GM19193 (cell line): ENCODE measurements around the gene KAZN.

Experiments used
- POLR2A ChIP-seq: IDR thresholded peaks from 4 replicates; pipeline ENCODE4 v1.6.1; 2011; ENCODE audit not compliant: insufficient read depth, insufficient read length; ENCODE audit errors: extremely low read depth

KAZN gene

GRCh38 chr1:14737561-14738094 is 139.1 kb downstream of the KAZN start:
- TF ChIP-seq POLR2A = no peak

- no peak for TF ChIP-seq POLR2A
Measured at GRCh38 chr1:14738235-14738634, 139.8 kb downstream of the KAZN start.

GRCh38 chr1:14738647-14739046 is 140.2 kb downstream of the KAZN start:
- TF ChIP-seq POLR2A = no peak

DNA sequence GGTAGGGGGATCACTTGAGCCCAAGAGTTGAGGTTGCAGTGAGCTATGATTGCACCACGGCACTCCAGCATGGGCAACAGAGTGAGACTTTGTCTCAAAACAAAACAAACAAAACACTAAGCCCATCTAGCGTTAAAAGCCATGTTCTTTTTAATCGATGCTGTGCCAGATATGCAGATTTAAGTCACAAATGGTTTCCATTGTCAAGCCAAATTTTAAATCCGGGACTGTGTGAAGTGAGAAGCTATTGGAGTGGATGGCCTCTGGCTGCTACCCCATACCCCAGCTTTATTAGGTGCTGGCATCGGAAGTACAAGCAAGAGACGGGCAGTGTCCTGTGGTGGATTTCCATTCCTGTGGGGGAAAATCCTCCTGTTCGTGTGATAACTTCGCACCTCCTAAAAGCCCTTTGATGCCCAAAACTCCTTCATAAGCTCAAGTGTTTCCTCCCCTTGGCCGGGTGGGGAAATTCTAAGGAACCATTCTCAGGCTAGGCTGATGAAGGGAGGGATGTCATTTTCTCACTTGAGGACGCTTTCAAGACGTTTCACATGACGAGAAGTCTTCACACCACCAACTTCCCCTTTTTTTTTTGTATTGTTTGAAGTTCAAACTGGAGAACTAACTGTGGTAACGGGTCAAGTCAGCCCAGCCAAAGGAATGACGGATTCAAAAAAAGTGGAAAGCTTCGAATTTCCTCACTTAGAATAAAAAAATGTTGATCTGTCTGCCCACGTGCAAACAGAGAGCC is 140.8 kb downstream of the KAZN start:
- TF ChIP-seq POLR2A = no peak

DNA sequence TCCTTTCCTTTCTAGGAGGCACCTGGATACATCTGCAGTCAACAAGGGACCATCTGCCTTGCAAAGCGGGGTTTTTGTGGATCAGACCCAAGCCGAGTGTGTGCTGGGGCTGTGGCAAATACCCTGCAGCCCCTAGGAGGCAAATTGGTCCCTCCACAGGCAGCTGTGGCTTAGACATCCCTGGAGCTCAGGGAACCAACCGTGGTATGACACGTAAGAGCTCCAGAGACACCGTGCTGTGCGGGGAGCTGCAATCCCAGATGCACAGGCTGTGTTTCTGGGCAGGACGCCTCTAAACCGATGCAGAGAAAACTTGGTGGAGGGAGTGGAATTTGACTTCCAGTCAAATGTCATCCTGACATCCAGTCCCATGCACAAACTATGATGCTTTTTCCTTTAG is 141.5 kb downstream of the KAZN start:
- TF ChIP-seq POLR2A = no peak

DNA sequence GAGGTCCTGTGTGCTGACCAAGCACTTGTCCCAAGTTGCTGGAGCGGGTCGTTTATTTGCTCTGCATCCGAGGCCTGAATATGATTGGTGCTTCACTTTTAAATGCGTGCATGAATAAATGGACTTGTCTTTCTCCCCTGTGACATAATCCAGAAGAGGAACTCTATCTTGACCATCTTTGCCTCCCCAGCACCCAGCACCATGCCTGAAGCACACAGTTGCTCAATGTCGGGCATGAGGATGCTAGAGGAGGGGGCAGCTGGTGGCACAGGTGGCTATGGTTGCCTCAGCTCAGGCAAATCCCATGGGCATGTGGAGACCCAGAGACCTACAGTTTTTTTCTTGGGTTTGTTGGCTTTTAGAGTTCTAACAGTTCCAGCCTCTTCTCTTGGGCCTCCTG is 142.6 kb downstream of the KAZN start:
- TF ChIP-seq POLR2A = no peak

DNA sequence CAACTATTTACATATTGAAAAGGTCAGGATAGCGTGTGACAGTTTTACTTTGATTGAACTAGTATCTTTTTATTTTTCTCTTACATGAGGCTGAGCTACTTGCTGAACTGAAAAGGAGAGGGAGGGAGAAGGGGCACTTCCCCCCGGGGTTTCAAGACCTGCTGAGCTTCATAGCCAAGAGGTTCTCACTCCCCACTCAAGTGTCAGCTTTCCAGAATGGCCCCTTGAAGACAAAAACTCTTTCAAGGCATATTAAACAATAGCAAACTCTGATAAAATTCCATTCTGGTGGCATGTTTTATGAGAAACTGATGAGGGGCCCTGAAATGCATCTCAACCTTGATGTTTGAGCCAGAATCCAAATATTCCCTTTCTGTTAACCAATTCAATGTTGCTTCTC is 143.0 kb downstream of the KAZN start:
- TF ChIP-seq POLR2A = no peak

DNA sequence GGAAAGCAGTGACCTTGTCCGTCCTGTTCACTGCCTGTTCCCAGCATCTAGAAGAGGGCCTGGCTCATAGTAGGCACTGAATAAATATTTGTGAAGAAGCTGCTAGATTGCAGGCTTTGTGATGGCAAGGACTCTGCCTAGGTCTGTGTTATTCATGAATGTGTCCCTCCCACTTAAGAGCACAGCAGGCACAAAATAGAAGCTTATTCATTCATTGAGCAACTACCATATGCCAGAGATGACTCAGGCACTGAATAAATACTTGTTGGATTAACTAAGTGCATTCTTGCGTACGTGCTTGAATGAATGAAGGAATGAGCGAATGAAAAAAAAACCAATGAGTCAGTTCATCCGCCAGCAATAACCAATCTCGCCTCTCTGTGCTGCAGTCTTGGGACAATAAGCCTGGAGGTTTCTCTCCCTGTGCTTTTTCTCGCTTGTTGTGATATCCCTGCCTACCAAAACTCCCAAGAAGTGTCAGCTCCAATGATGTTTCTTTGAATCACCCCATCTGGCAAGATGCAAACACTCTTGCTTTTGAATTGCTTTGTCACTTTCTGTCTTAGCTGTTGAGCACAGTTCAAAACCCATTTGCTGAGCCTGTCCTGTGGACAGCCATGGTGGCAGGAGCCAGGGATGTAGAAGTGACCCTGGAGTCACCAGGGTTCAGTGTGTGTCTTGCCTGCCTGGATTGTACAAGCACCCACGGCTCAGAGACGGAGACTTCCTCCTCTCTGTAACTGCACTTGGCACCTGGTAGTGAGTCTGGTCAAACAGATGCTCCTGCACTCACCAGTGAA is 143.9 kb downstream of the KAZN start:
- TF ChIP-seq POLR2A = no peak

- TF ChIP-seq POLR2A = no peak
Measured at GRCh38 chr1:14743368-14743767, 144.9 kb downstream of the KAZN start.

GRCh38 chr1:14745001-14745720 is 146.7 kb downstream of the KAZN start:
- TF ChIP-seq POLR2A = no peak

DNA sequence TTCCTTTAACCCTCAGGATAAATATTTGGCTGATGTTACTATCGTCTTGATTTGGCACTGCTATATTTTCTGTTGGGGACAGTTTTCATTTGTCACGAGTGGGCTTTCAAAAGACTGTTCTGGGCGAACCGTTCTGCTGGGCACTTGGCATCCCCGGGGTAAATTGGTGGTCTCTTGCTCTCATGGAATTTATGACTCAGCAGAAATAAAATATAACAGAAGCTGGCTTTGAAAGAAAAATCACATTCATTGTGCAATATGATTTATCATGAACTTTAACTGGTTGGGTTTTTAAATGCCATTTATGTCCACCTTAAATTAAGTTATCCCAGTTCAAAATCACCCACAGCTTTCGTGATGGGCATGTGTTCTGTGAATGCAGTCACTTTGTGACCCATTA is 147.3 kb downstream of the KAZN start:
- no peak for TF ChIP-seq POLR2A

DNA sequence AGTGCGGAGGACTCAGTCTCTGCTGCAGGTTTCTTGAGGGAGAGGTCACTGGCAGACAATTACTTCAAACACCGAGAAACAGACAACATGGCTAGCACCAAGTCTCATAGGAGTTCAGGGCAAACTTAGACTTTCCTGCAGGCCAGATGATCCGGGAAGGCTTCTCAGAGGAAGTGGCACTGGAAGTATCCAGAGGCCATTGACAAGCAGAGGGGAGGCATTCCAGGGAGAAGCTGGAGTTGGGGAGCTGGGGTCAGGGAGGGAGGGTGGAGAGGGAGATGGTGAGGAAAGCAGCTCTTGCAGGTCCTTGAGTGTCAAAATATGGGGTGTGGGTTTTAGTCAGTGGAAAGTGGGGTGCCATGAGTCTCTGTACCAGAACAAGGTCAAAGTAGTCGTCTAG is 147.9 kb downstream of the KAZN start:
- no peak for TF ChIP-seq POLR2A

DNA sequence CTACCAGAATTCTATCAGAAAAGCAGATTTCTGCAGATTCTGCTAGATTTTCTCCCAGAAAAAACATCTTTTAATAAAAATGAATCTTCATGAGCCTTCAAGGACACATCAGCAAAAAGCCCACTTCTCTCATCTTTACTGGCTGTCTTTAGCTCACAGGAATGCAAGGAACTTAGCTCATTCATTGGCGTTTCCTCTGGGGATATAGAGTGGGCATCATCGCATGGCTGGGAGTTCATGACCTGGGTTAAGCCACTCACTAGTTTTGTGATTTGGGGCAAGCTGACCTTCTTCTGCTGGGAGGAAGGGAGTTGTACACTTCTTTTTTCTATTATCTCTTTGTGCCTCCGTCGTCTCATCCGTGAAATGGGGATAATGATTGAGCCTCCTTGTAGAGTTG is 149.7 kb downstream of the KAZN start:
- no peak for TF ChIP-seq POLR2A

DNA sequence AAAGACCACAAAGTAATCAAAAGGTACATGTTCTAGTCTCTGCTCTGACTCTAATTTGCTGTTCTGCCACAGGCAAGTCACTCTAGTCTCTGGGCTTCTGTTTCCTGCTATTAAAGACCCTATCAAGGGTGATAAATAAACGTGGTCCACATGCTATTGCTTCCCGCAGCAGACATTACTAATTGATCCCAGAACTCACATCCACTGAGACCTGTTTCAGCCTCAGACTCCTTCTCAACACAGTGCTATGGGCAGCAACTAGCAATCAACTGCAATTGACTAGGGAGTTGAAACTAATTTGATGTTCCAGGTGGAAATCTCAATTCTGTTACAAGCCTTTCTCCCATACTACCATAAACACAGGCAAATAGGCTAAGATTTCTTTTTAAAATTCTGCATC is 150.5 kb downstream of the KAZN start:
- no peak for TF ChIP-seq POLR2A

- no peak for TF ChIP-seq POLR2A
Measured at GRCh38 chr1:14750490-14750889, 152.0 kb downstream of the KAZN start.
